Glomerular endothelial cell (primary cell): ENCODE results near the gene CAP2. TPM values are rescaled to one million over a fixed set of nuclear protein-coding genes. Genes with fewer than 3 reads are reported as not detected.
"Not testable (repeated sequence)": the region's sequence is repeated elsewhere in the genome, so short reads cannot be mapped to it uniquely, and the experiment has no call there.

Experiments used
- DNase-seq: peaks from one replicate; pipeline ENCODE4 v3.0.0-alpha.2; 2011; ENCODE audit warnings: low read depth, low spot score; ENCODE audit errors: extremely low read depth
- total RNA-seq: library from RNA; depleted of rRNA; stranded (reverse); fragments of >200 nt; gene quantifications from 2 replicates; pipeline ENCODE4 v1.2.3, GENCODE V29; 2015

CAP2 gene
- total RNA-seq, 1 donor from 2014 or later, result 3.7 TPM

- no peak for DNase-seq
Measured at GRCh38 chr6:17431581-17431980, 38.2 kb downstream of the CAP2 start.

- no peak for DNase-seq
Measured at GRCh38 chr6:17432356-17432755, 39.0 kb downstream of the CAP2 start.

- DNase-seq, result no peak
Measured at GRCh38 chr6:17439243-17439993, 46.0 kb downstream of the CAP2 start.

GRCh38 chr6:17440811-17441210 is 47.4 kb downstream of the CAP2 start:
- not testable (repeated sequence) for DNase-seq

- DNase-seq, result no peak
Measured at GRCh38 chr6:17442196-17442595, 48.8 kb downstream of the CAP2 start.

GRCh38 chr6:17446713-17447112 is 53.3 kb downstream of the CAP2 start:
- DNase-seq, result no peak

- no peak for DNase-seq
Measured at GRCh38 chr6:17448165-17448564, 54.8 kb downstream of the CAP2 start.

GRCh38 chr6:17450397-17450796 is 57.0 kb downstream of the CAP2 start:
- DNase-seq, result no peak

GRCh38 chr6:17450832-17451231 is 57.4 kb downstream of the CAP2 start:
- no peak for DNase-seq

- no peak for DNase-seq
Measured at GRCh38 chr6:17452096-17452495, 58.7 kb downstream of the CAP2 start.

GRCh38 chr6:17454316-17455005 is 61.1 kb downstream of the CAP2 start:
- DNase-seq, result no peak

- no peak for DNase-seq
Measured at GRCh38 chr6:17455919-17456318, 62.5 kb downstream of the CAP2 start.

- DNase-seq, result no peak
Measured at GRCh38 chr6:17456711-17457110, 63.3 kb downstream of the CAP2 start.

GRCh38 chr6:17457405-17457804 is 64.0 kb downstream of the CAP2 start:
- no peak for DNase-seq

- DNase-seq, result no peak
Measured at GRCh38 chr6:17457956-17458355, 64.6 kb downstream of the CAP2 start.

GRCh38 chr6:17458966-17459365 is 65.6 kb downstream of the CAP2 start:
- no peak for DNase-seq

- DNase-seq, result no peak
Measured at GRCh38 chr6:17460862-17461261, 67.5 kb downstream of the CAP2 start.

- no peak for DNase-seq
Measured at GRCh38 chr6:17466147-17466546, 72.8 kb downstream of the CAP2 start.

GRCh38 chr6:17466707-17467106 is 73.3 kb downstream of the CAP2 start:
- no peak for DNase-seq

- no peak for DNase-seq
Measured at GRCh38 chr6:17469006-17469832, 75.8 kb downstream of the CAP2 start.

- no peak for DNase-seq
Measured at GRCh38 chr6:17470202-17470937, 77.0 kb downstream of the CAP2 start.
